Endodermal cell (in vitro differentiated cells): ENCODE results near the gene PCBP3. TPM values are rescaled to one million over a fixed set of nuclear protein-coding genes. Genes with fewer than 3 reads are reported as not detected.

Experiments
- DNase-seq: peaks from one replicate; pipeline ENCODE4 v3.0.0-alpha.2; 2017
- H3K27ac ChIP-seq: 2 replicates; pipeline ENCODE4 v1.5.1; 2013; ENCODE audit warnings: mild to moderate bottlenecking, low read depth, low read length, moderate library complexity
- H3K27me3 ChIP-seq: 2 replicates; pipeline ENCODE4 v1.6.1; 2013; ENCODE audit warnings: mild to moderate bottlenecking, low read length, moderate library complexity; ENCODE audit not compliant: insufficient read depth, control insufficient read depth, poor library complexity, severe bottlenecking
- H3K36me3 ChIP-seq: 2 replicates; pipeline ENCODE4 v1.7.0; 2013; ENCODE audit warnings: mild to moderate bottlenecking, low read length, moderate library complexity; ENCODE audit not compliant: control insufficient read depth, insufficient read depth
- H3K4me1 ChIP-seq: one replicate; pipeline ENCODE4 v1.7.0; 2013; ENCODE audit warnings: low read length; ENCODE audit not compliant: control insufficient read depth, insufficient read depth
- H3K4me3 ChIP-seq: 2 replicates; pipeline ENCODE4 v1.5.1; 2013; ENCODE audit warnings: mild to moderate bottlenecking, low read length, moderate library complexity
- H3K9ac ChIP-seq: 2 replicates; pipeline ENCODE4 v1.6.1; 2013; ENCODE audit warnings: mild to moderate bottlenecking, low read length, moderate library complexity; ENCODE audit not compliant: poor library complexity, severe bottlenecking; ENCODE audit errors: extremely low read depth
- H3K9me3 ChIP-seq: 2 replicates; pipeline ENCODE4 v1.6.1; 2013; ENCODE audit warnings: mild to moderate bottlenecking, low read length, moderate library complexity; ENCODE audit not compliant: control insufficient read depth
- H3K27ac Mint-ChIP-seq: 2 replicates; pipeline ENCODE4 v1.8.0; 2020; ENCODE audit warnings: mixed read lengths
- H3K27me3 Mint-ChIP-seq: 2 replicates; pipeline ENCODE4 v1.8.0; 2021; ENCODE audit warnings: mild to moderate bottlenecking, mixed read lengths; ENCODE audit not compliant: insufficient read depth
- H3K36me3 Mint-ChIP-seq: 2 replicates; pipeline ENCODE4 v1.8.0; 2020; ENCODE audit warnings: low read depth, mixed read lengths
- H3K4me1 Mint-ChIP-seq: 2 replicates; pipeline ENCODE4 v1.8.0; 2020; ENCODE audit warnings: mixed read lengths
- H3K4me3 Mint-ChIP-seq: 2 replicates; pipeline ENCODE4 v1.8.0; 2020; ENCODE audit warnings: mild to moderate bottlenecking, moderate library complexity, mixed read lengths
- H3K9me3 Mint-ChIP-seq: 2 replicates; pipeline ENCODE4 v1.8.0; 2020; ENCODE audit warnings: mild to moderate bottlenecking, mixed read lengths
- CTCF ChIP-seq: fragments of 200-600 bp; sonication (generic); conservative IDR thresholded peaks from 2 replicates; pipeline ENCODE4 v1.5.0; 2021; ENCODE audit warnings: antibody characterized with exemption, mild to moderate bottlenecking
- WGBS, 2 experiments: methylation state at CpG; one replicate each; pipeline versions ENCODE4 v1.1.5 to v1.1.7; 2013; ENCODE audit warnings: missing lambda C conversion rate in 2 of 2, mixed read lengths in 1 of 2; ENCODE audit not compliant: insufficient coverage in 1 of 2, insufficient read length in 1 of 2; 5-methylcytosine and 5-hydroxymethylcytosine counted together
- total RNA-seq, 2 donors: library from RNA; stranded (reverse); fragmentation: NEBNext Ultra II Directional in 1 of 2; extraction: Animal tissue kit (Norgen Biotek cat#: 25700) in 1 of 2; gene quantifications; 2 replicates in 1 of 2; 3 replicates in 1 of 2; pipeline ENCODE4 v1.2.1, GENCODE V29; 2021

PCBP3 gene
- total RNA-seq, 2 donors from 2014 or later: 2.1 to 10.6 TPM

GRCh38 chr21:45699966-45700365 is 56.4 kb downstream of the PCBP3 start:
- Histone ChIP-seq H3K9ac (no peak overlapping the region), H3K27me3 (no peaks in the 10 kb centered on the region), H3K27ac (no peak overlapping the region), H3K4me3 (no peak overlapping the region), H3K9me3 (no peaks in the 10 kb centered on the region), H3K36me3 (no peaks in the 10 kb centered on the region), H3K4me1 (no peaks in the 10 kb centered on the region)
- no peak overlapping the region for H3K27ac Mint-ChIP-seq
- no peak overlapping the region for H3K4me3 Mint-ChIP-seq
- 92 to 100% methylated on average over 1 of the region's 1 CpG for WGBS, 2 experiments
- no peak for TF ChIP-seq CTCF
- H3K27me3 Mint-ChIP-seq: no peaks in the 10 kb centered on the region
- DNase-seq: no peak
- no peaks in the 10 kb centered on the region for H3K4me1 Mint-ChIP-seq
- peaks cover 4% of the 10 kb centered on the region for H3K36me3 Mint-ChIP-seq
- H3K9me3 Mint-ChIP-seq: no peaks in the 10 kb centered on the region

- 85 to 91% methylated on average over 6 of the region's 6 CpGs for WGBS, 2 experiments
These were observed 56.9 kb downstream of the PCBP3 start for GRCh38 chr21:45700461-45700860.

GRCh38 chr21:45704311-45705108 is 61.0 kb downstream of the PCBP3 start:
- no peaks in the 10 kb centered on the region for H3K27me3 ChIP-seq
- H3K9me3 Mint-ChIP-seq: no peaks in the 10 kb centered on the region
- TF ChIP-seq CTCF: no peak
- H3K36me3 Mint-ChIP-seq: no peaks in the 10 kb centered on the region
- no peak overlapping the region for H3K4me3 ChIP-seq
- no peaks in the 10 kb centered on the region for H3K36me3 ChIP-seq
- no peak overlapping the region for H3K4me3 Mint-ChIP-seq
- no peak overlapping the region for H3K27ac ChIP-seq
- H3K9me3 ChIP-seq: no peaks in the 10 kb centered on the region
- no peaks in the 10 kb centered on the region for H3K4me1 Mint-ChIP-seq
- H3K9ac ChIP-seq: no peak overlapping the region
- no peak for DNase-seq
- H3K4me1 ChIP-seq: no peaks in the 10 kb centered on the region
- no peaks in the 10 kb centered on the region for H3K27me3 Mint-ChIP-seq
- 90 to 94% methylated on average over 10 to 13 of the region's 13 CpGs for WGBS, 2 experiments
- no peak overlapping the region for H3K27ac Mint-ChIP-seq

More at GRCh38 chr21:45700461-45700860, 56.9 kb downstream of the PCBP3 start:
- no peaks in the 10 kb centered on the region for H3K4me1 Mint-ChIP-seq
- DNase-seq: no peak
- no peak for TF ChIP-seq CTCF
- no peak overlapping the region for H3K27ac ChIP-seq
- H3K36me3 ChIP-seq: no peaks in the 10 kb centered on the region
- H3K27me3 Mint-ChIP-seq: no peaks in the 10 kb centered on the region
- peaks cover 4% of the 10 kb centered on the region for H3K36me3 Mint-ChIP-seq
- H3K9me3 ChIP-seq: no peaks in the 10 kb centered on the region
- no peak overlapping the region for H3K4me3 Mint-ChIP-seq
- no peak overlapping the region for H3K27ac Mint-ChIP-seq
- no peak overlapping the region for H3K9ac ChIP-seq
- no peaks in the 10 kb centered on the region for H3K27me3 ChIP-seq
- no peaks in the 10 kb centered on the region for H3K4me1 ChIP-seq
- H3K4me3 ChIP-seq: no peak overlapping the region
- no peaks in the 10 kb centered on the region for H3K9me3 Mint-ChIP-seq
